Activated effector memory CD4-positive, alpha-beta T cell treated with Interleukin-2 at 50 U/mL for 16 hours (primary cell): ENCODE data around the gene AMPD3.

Source experiments
- DNase-seq: peaks from one replicate; pipeline ENCODE4 v3.0.0-alpha.2; 2020

AMPD3 gene

GRCh38 chr11:10541561-10541930 lies 86.5 kb downstream of the AMPD3 start:
- no peak for DNase-seq

GRCh38 chr11:10542776-10543175 lies 87.7 kb downstream of the AMPD3 start:
- no peak for DNase-seq

GRCh38 chr11:10543782-10544181 lies 88.7 kb downstream of the AMPD3 start:
- DNase-seq, result no peak

GRCh38 chr11:10544491-10545465 lies 89.7 kb downstream of the AMPD3 start:
- DNase-seq, result no peak

DNA sequence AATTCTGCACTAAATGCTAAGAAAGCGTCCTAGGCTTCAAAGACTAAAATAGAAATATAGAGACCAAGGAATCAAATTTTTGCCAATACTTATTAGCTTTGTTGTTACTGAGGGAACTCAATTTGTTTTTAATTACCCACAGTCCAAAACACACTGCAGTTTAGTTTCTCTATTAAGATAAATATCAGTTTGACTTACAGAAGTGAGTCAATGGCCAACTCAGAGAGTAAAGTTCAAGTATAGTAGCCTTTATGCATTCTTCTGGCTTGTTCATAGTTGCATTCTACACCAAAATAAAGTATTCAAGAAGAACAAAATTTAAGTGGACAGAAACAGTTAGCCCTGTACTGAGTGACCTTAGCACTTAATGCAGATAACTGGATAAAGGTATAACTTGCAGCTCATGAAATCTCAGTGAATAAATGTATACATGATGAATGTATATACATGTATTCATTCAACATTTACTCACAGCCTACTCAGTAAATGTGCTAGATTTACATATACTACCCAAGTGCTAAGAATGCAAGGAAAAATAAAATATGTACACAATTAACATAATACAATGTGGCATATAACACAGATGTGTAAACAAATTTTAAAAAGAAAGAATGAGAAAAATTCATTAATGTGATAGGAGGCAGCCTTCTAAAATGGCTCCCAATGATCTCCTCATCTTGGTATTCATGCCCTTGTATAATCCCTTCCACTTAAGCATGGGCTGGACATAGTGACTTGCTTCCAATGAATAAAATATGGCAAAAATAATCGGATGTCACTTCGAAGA lies 95.6 kb downstream of the AMPD3 start:
- no peak for DNase-seq

GRCh38 chr11:10551290-10551592 lies 96.2 kb downstream of the AMPD3 start:
- DNase-seq, result no peak

GRCh38 chr11:10551845-10552352 lies 96.8 kb downstream of the AMPD3 start:
- no peak for DNase-seq

DNA sequence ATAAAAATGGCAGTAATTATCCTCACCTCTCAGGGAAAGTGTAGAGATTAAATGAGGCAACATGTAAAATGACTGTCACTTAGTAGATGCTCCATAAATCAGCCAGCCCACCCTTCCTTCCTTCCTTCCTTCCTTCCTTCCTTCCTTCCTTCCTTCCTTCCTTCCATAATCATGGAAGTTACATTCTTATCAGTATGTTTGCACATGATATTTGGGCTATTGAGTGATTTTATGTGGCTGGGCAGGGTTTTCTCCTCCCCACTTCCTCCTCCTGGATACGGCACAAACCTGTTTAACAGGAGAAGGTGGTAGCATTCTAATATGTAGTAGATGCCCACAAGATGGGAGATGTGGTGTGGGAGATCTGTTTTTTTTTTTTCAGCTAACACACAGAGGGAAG lies 101.5 kb downstream of the AMPD3 start:
- no peak for DNase-seq
